ENCODE results near the gene CHAD.

DNA sequence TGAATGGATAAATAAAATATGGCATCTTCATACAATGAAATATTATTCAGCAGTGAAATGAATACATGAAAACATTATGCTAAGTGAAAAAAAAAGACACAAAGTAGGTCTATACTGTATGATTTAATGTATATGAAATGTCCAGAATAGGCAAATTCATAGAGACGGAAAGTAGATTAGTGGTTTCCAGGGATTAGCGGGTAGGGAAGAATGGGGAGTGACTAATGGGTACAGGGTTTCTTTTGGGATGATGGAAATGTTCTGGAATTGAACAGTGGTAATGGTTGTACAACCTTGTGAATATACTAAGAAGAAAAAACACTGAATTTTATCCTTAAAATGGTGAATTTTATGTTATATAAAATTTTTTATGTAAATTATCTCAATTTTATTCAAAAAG lies 31.0 kb upstream of the CHAD start:
- TF ChIP-seq GATA2 (IDR thresholded peaks at IDR 0.05; ENCODE audit: low read depth, low read length): no peak
- TF ChIP-seq GATA3 (IDR thresholded peaks at IDR 0.05; ENCODE audit: low read depth, low read length): no peak

Measured in SH-SY5Y (cell line).